ENCODE measurements around the gene TMSB15A.
A peak's percentile ranks its signal among the peaks of the same experiment; 100 is the strongest.
"Not testable (repeated sequence)": the region's sequence is repeated elsewhere in the genome, so short reads cannot be mapped to it uniquely, and the experiment has no call there.

TMSB15A gene

DNA sequence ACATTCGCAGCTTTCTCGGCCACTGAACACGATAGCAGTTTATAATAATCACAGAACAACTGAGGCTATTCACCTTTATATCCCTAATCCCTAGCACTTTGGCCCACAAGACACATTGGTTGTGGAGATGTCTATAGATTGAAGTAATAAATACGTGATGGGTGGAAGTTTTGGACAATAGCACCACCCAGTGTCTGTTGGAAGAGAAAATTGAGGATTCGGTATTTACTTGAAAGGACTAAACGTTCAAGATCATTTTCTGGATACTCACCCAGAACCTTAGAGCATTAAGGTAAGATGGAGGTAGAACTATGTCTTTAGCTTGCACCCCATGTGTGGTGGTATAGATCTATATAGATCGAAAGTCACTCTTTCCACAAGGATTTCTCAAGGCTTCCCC lies 787 bp upstream of the TMSB15A start:
- DNase-seq (ENCODE audit: low read depth): peak; percentile 7
- H3K4me3 ChIP-seq (replicated peaks; ENCODE audit: low read depth, low read length): no peak overlapping the region
- TF ChIP-seq, protein P1, sequence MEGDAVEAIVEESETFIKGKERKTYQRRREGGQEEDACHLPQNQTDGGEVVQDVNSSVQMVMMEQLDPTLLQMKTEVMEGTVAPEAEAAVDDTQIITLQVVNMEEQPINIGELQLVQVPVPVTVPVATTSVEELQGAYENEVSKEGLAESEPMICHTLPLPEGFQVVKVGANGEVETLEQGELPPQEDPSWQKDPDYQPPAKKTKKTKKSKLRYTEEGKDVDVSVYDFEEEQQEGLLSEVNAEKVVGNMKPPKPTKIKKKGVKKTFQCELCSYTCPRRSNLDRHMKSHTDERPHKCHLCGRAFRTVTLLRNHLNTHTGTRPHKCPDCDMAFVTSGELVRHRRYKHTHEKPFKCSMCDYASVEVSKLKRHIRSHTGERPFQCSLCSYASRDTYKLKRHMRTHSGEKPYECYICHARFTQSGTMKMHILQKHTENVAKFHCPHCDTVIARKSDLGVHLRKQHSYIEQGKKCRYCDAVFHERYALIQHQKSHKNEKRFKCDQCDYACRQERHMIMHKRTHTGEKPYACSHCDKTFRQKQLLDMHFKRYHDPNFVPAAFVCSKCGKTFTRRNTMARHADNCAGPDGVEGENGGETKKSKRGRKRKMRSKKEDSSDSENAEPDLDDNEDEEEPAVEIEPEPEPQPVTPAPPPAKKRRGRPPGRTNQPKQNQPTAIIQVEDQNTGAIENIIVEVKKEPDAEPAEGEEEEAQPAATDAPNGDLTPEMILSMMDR (IDR thresholded peaks at IDR 0.05; ENCODE audit: low read length, missing control alignments): peak; percentile 16

DNA sequence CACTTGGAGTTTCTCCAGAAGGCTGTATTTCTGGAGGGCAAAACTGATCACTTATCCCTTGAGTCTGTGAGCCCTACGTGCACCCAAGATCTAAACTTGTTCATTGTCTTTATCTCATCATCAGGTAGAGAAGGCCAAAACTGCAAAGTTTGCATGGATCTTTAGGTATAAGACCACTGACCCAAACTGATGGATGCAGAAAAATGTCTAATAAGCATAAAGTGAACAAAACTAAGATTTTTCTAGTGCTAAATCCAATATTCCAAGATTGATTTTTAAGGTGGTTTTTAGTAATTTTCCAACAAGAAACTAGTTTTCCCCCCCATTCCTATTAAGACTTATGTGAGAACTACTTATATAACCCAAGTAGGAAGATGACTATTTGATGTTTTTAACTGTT lies 2.0 kb downstream of the TMSB15A start:
- H3K4me3 ChIP-seq (replicated peaks; ENCODE audit: low read depth, low read length): no peak overlapping the region
- TF ChIP-seq, protein P1 (IDR thresholded peaks at IDR 0.05; ENCODE audit: low read length, missing control alignments): no peak
- DNase-seq (ENCODE audit: low read depth): no peak

DNA sequence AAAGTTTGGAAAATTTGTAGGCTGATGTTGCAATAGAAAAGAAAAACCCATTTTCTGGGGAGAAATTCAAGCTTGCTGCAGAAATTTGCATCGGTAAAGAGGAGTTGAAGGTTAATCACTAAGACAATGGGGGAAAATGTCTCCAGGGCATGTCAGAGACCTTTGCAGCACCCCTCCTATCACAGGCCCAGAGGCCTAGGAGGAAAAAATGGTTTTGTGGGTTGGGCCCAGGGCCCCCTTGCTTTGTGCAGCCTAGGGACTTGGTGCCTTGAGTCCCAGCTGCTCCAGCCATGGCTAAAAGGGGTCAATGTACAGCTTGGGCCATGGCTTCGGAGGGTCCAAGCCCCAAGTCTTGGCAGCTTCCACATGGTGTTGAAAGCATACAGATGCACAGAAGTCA lies 17.8 kb downstream of the TMSB15A start:
- DNase-seq (ENCODE audit: low read depth): no peak
- no peak overlapping the region for H3K4me3 ChIP-seq (replicated peaks; ENCODE audit: low read depth, low read length)
- TF ChIP-seq, protein P1 (IDR thresholded peaks at IDR 0.05; ENCODE audit: low read length, missing control alignments): no peak

DNA sequence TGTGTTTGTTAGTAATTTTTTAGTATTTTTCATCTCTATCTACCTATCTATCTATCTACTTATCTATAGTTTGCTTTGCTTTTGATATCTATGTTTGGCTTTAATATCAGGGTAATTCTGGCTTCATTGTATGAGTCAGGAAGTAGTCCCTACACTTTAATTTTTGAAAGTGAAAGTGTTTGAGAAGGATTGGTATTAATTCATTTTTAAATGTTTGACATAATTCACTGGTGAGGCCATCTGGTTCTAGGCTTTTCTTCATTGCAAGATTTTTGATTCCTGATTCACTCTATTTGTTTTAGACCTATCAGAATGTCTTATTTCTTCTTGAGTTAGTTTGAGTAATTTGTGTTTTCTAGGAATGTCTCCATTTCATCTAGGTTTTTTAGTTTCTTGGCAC lies 24.8 kb downstream of the TMSB15A start:
- no peak overlapping the region for H3K4me3 ChIP-seq (replicated peaks; ENCODE audit: low read depth, low read length)
- TF ChIP-seq, protein P1 (IDR thresholded peaks at IDR 0.05; ENCODE audit: low read length, missing control alignments): no peak
- DNase-seq (ENCODE audit: low read depth): peak; percentile 0

DNA sequence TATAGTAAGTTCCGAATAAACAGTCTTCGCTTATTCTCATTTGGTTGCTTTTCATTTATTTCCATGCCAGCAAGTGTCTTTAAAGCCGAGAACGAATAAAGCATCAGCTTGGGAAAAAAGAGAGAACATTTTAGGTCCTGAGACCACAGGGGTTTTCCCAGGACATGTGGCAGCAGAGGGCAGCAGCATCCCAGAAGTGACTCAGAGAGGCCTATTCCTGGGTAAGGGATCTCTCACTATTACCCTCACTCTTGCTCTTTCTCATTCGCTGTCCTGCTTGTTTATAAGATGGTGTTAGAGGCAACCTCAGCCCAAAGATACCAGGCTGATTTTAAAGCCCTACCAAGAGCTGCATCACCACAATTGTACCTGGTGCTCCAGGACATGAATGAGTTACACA lies 37.8 kb downstream of the TMSB15A start:
- H3K4me3 ChIP-seq (replicated peaks; ENCODE audit: low read depth, low read length); DNase-seq (ENCODE audit: low read depth): not testable (repeated sequence)

DNA sequence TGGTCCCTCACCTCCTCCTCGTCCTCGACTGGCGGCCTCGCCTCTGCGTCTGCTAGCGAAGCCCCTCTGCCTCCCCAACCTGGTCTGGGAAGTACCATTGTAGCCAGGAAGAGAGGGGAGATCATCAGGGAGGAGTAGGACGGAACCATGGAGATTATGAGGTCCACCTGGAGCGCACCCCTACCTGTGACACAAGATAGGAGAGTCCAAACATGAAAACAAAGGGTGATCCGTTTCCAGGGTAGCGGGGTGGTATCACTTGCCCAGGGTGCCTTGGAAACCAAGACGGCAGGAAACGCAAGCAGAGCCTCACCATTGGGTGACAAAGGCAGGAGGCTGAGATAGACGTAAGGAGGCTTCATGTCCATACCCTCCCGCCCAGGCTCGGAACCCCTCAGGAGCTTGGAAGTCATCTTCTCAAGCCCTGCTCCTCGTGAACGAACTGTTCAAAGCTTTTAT lies 44.7 kb downstream of the TMSB15A start, which contains the start of gene TCP11X2:
Gene TCP11X2, minus strand, starts transcription at position 51 of the 459 bp plus-strand sequence.
- DNase-seq (ENCODE audit: low read depth); H3K4me3 ChIP-seq (replicated peaks; ENCODE audit: low read depth, low read length): not testable (repeated sequence)

DNA sequence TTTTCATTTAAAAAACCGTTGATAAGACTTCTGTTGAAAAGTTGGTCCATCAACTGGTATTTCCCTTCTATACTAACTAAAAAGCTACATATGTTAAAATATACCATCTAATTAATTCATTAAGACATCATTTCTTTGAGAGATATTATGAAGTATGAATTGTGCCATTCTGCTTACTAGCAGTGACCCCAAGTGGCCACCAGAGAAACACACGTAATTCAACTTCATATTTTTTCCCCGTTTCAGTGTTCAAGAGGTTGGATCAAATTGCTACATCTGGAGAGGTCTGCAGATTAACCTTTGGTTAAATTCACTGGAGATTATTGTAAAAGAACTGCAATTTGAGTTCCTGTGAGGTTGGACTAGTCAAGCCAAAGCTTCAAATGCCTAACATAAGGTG lies 46.3 kb downstream of the TMSB15A start:
- DNase-seq (ENCODE audit: low read depth): not testable (repeated sequence)

More for the DNA sequence above, 46.3 kb downstream of the TMSB15A start:
- H3K4me3 ChIP-seq (replicated peaks; ENCODE audit: low read depth, low read length): not testable (repeated sequence)

Data from fibroblast of pulmonary artery (primary cell).